Breast epithelium (tissue), 4 donors: Measurements from ENCODE around the gene PRDM16. TPM values are rescaled to one million over a fixed set of nuclear protein-coding genes. Genes with fewer than 3 reads are reported as not detected.

Experiments
- DNase-seq, 2 donors: peaks; one replicate each; pipeline ENCODE4 v3.0.0-alpha.2; 2019; ENCODE audit warnings: low spot score in 2 of 2
- H3K27ac ChIP-seq, 2 donors: fragments of 200-600 bp; sonication (generic) in 1 of 2; one replicate each; pipeline ENCODE4 v1.5.1; 2016 to 2019; ENCODE audit warnings: mild to moderate bottlenecking in 1 of 2
- H3K27me3 ChIP-seq, 2 donors: fragments of 200-600 bp; sonication (generic) in 1 of 2; one replicate each; pipeline versions ENCODE4 v1.5.1 to v1.6.0; 2017 to 2019; ENCODE audit warnings: control low read depth in 1 of 2, mild to moderate bottlenecking in 1 of 2
- H3K36me3 ChIP-seq: fragments of 200-600 bp; one replicate; pipeline ENCODE4 v1.5.1; 2019
- H3K4me1 ChIP-seq, 2 donors: fragments of 200-600 bp; sonication (generic); one replicate each; pipeline ENCODE4 v1.5.1; 2016 to 2019; ENCODE audit warnings: control low read depth in 1 of 2
- H3K4me3 ChIP-seq, 3 donors: fragments of 200-600 bp; sonication (generic); 1 replicate in 2 of 3; 2 replicates in 1 of 3; pipeline ENCODE4 v1.5.1; 2016 to 2019; ENCODE audit warnings: mild to moderate bottlenecking in 3 of 3, moderate library complexity in 2 of 3
- H3K9me3 ChIP-seq, 2 donors: fragments of 200-600 bp; sonication (generic) in 1 of 2; one replicate each; pipeline ENCODE4 v1.5.1; 2016 to 2019; ENCODE audit warnings: control low read depth in 1 of 2
- POLR2A ChIP-seq: fragments of 450-650 bp; IDR thresholded peaks from one replicate; pipeline ENCODE4 v1.6.1; 2016; ENCODE audit warnings: antibody characterized with exemption, mild to moderate bottlenecking, moderate library complexity
- POLR2AphosphoS5 ChIP-seq, 3 donors: sonication (generic); formaldehyde crosslinking; IDR thresholded peaks; one replicate each; pipeline ENCODE4 v1.6.1; 2017; ENCODE audit warnings: antibody characterized with exemption in 3 of 3
- intact Hi-C: fragments of 100-400 bp; cut with DNase I; formaldehyde crosslinking; loops from one replicate; pipeline ENCODE4 v1.15.1; 2023; ENCODE audit warnings: low total_unique reads
- total RNA-seq, 3 donors: library from RNA; depleted of rRNA; stranded (reverse); fragments of >200 nt; gene quantifications; one replicate each; pipeline ENCODE4 v1.1.0, GENCODE V29; 2016
- TF ChIP-seq, protein P1 (sequence below), 3 donors: fragments of 450-650 bp; IDR thresholded peaks; one replicate each; pipeline ENCODE4 v1.5.1; 2016 to 2017; ENCODE audit warnings: antibody characterized with exemption in 3 of 3, mild to moderate bottlenecking in 3 of 3, moderate library complexity in 3 of 3

PRDM16 gene
- total RNA-seq, 3 donors from 2014 or later, result 0.48 to 3.8 (median 3.6) TPM

DNA sequence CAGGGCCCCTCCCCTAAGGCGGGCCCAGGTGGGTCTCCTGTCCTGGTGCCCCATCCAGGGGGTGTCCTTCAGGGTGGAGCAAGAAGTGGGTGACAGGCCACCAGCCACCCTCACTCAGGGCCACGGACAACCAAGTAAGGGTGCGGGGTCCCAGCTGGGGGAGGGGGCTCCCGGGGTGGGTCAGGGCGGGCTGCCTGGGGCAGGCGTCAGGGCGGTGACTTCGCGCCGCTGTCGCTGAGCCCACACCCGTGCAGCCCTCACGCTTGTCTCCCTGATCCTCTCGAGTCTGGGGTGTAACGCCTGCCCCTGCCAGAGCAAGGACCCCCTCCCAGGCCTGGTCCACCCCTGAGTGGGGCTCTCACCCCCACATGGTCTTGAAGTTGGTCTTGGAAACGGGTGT lies 407.7 kb downstream of the PRDM16 start:
- no peak overlapping the region for H3K27ac ChIP-seq
- H3K36me3 ChIP-seq, result no peaks in the 10 kb centered on the region
- no peaks in the 10 kb centered on the region for H3K9me3 ChIP-seq
- TF ChIP-seq POLR2AphosphoS5 (IDR thresholded peaks at IDR 0.05), result no peak
- TF ChIP-seq, protein P1, sequence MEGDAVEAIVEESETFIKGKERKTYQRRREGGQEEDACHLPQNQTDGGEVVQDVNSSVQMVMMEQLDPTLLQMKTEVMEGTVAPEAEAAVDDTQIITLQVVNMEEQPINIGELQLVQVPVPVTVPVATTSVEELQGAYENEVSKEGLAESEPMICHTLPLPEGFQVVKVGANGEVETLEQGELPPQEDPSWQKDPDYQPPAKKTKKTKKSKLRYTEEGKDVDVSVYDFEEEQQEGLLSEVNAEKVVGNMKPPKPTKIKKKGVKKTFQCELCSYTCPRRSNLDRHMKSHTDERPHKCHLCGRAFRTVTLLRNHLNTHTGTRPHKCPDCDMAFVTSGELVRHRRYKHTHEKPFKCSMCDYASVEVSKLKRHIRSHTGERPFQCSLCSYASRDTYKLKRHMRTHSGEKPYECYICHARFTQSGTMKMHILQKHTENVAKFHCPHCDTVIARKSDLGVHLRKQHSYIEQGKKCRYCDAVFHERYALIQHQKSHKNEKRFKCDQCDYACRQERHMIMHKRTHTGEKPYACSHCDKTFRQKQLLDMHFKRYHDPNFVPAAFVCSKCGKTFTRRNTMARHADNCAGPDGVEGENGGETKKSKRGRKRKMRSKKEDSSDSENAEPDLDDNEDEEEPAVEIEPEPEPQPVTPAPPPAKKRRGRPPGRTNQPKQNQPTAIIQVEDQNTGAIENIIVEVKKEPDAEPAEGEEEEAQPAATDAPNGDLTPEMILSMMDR (IDR thresholded peaks at IDR 0.05), result no peak
- no peak for TF ChIP-seq POLR2A
- H3K4me3 ChIP-seq, result no peak overlapping the region
- no peaks in the 10 kb centered on the region for H3K27me3 ChIP-seq
- intact Hi-C loops, result no loop called here
- no peak for DNase-seq
- H3K4me1 ChIP-seq, result no peaks in the 10 kb centered on the region

DNA sequence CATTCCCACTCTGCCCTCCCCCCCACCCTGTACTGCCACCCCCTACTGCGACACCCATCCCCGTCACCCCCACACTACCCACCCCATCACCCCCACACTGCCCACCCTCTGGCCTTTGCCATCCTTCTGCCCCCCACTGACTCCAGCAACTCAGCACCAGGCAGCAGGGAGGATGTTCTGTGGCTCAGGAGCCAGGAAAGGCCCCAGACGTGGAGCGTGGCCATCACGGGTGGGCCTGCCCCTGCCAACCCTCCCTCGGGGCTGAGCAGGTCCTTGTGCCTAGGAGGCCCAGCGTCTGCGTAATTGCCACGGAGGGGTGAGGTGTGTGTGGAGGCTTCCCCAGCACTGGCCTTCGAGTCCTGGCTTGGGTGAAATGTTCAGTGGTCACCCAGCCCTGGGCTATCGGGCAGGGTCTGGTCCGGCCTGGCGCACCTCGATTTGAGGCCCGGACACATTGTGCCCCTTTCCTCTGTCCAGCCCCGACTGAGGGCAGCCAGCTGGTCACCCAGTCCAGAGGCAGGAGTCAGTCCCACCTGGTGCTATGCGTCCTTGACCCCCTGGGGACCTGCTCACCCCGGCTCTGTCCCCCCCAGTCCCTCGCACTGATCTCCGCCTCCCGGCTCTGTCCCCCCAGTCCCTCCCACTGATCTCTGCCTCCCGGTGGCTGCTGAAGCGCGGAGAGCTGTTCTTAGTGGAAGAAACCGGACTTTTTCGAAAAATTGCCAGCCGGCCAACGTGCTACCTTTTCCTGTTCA lies 408.4 kb downstream of the PRDM16 start:
- H3K27ac ChIP-seq, result no peak overlapping the region
- H3K4me1 ChIP-seq, result no peaks in the 10 kb centered on the region
- DNase-seq, result no peak
- H3K4me3 ChIP-seq, result no peak overlapping the region
- intact Hi-C loops, result no loop called here
- H3K27me3 ChIP-seq, result no peaks in the 10 kb centered on the region
- H3K36me3 ChIP-seq, result no peaks in the 10 kb centered on the region
- H3K9me3 ChIP-seq, result no peaks in the 10 kb centered on the region
- TF ChIP-seq POLR2AphosphoS5 (IDR thresholded peaks at IDR 0.05) (no peak), POLR2A (no peak)
- TF ChIP-seq, protein P1 (IDR thresholded peaks at IDR 0.05), result no peak

DNA sequence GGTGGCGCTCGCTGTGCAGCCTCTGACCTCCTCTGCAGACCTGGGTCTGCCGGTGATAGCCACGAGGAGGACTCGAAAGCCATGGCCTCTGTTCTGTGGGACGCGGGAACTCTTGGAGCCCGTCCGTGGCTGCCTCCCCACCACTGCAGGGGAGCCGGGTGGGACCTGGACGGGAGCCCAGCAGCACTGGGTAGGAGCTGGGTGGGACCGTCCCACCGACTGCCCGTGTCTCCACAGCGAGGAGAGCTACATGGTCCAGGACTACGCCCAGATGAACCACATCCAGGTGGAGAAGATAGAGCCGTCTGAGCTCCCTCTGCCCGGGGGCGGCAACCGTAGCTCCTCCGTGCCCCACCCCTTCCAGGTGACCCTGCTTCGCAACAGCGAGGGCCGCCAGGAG lies 409.2 kb downstream of the PRDM16 start:
- no peak for DNase-seq
- TF ChIP-seq POLR2AphosphoS5 (IDR thresholded peaks at IDR 0.05) (no peak), POLR2A (no peak)
- TF ChIP-seq, protein P1 (IDR thresholded peaks at IDR 0.05), result no peak
- H3K27me3 ChIP-seq, result no peaks in the 10 kb centered on the region
- H3K36me3 ChIP-seq, result no peaks in the 10 kb centered on the region
- intact Hi-C loops, result no loop called here
- no peak overlapping the region for H3K27ac ChIP-seq
- H3K4me1 ChIP-seq, result no peaks in the 10 kb centered on the region
- H3K4me3 ChIP-seq, result no peak overlapping the region
- H3K9me3 ChIP-seq, result no peaks in the 10 kb centered on the region

DNA sequence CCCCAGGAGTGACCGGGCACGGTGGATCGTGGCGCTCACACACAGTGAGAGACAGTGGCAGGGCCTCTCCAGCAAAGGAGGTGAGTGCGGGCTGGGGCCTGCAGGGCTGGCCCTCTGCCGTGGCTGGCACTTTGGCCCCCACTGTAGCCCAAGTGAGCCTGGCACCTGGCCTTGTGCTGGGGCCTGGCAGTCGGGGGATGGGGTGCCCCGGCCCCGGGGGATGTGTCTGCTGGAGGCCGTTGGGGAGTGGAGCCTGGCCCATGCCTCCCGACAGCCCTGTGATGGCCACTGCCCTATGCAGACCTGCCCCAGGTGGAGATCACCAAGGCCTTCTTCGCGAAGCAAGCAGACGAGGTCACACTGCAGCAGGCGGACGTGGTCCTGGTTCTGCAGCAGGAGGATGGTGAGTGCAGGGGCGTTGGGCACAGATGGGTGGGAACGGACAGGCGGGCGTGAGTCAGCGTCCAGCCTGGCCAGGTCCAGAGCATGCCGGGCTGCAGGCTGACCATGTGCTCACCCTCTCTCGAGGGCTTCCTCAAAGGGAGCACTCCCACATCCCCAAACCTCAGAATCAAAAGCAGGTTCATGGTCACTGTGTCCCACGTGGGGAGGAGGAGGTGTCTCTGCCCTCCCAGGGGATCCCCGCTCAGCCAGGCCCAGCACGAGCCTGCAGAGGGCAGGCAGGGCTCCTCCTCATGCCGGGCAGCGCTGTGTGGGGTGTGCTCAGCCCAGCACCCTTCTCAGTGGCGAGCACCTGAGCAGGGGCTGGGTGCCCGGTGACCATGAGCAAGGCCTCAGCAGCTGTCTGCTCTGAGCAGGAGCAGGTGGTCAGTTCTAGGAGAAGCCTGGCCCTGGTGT lies 410.7 kb downstream of the PRDM16 start:
- intact Hi-C loops, result no loop called here
- DNase-seq, result no peak
- no peak overlapping the region for H3K27ac ChIP-seq
- no peak for TF ChIP-seq POLR2A
- TF ChIP-seq POLR2AphosphoS5 (IDR thresholded peaks at IDR 0.05), result no peak
- TF ChIP-seq, protein P1 (IDR thresholded peaks at IDR 0.05), result no peak
- no peak overlapping the region for H3K4me3 ChIP-seq
- H3K4me1 ChIP-seq, result no peaks in the 10 kb centered on the region
- no peaks in the 10 kb centered on the region for H3K9me3 ChIP-seq
- no peaks in the 10 kb centered on the region for H3K27me3 ChIP-seq
- no peaks in the 10 kb centered on the region for H3K36me3 ChIP-seq

DNA sequence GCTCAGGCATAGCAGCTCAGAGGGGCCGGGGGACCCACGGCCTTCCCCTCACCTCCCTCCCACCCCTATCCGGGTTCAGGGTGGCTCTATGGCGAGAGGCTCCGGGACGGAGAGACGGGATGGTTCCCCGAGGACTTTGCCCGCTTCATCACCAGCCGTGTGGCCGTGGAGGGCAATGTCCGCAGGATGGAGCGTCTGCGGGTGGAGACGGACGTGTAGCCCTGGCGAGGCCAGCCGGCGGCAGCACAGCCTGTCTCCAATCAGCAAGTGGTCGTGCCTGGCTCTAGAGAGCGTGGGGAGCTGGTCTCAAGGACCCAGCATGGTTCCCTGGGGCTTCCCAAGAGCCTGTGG lies 411.3 kb downstream of the PRDM16 start:
- intact Hi-C loops, result no loop called here
- H3K27me3 ChIP-seq, result no peaks in the 10 kb centered on the region

More for the DNA sequence above, 411.3 kb downstream of the PRDM16 start:
- Histone ChIP-seq H3K4me3 (no peak overlapping the region), H3K9me3 (no peaks in the 10 kb centered on the region), H3K27ac (no peak overlapping the region), H3K36me3 (no peaks in the 10 kb centered on the region), H3K4me1 (no peaks in the 10 kb centered on the region)
- DNase-seq, result no peak
- TF ChIP-seq POLR2A (no peak), POLR2AphosphoS5 (IDR thresholded peaks at IDR 0.05) (no peak)
- TF ChIP-seq, protein P1 (IDR thresholded peaks at IDR 0.05), result no peak
